Smooth muscle cell (in vitro differentiated cells): ENCODE data around the gene CEP170. TPM values are rescaled to one million over a fixed set of nuclear protein-coding genes. Genes with fewer than 3 reads are reported as not detected.

ENCODE experiments used
- DNase-seq: peaks from one replicate; lab custom pipeline; 2025; ENCODE audit not compliant: unreplicated experiment; lab: John Stamatoyannopoulos, UW
- H2AFZ ChIP-seq: fragments of 200-600 bp; sonication (generic); 2 replicates; pipeline ENCODE4 v1.6.0; 2016; ENCODE audit warnings: antibody characterized with exemption, low read depth, mild to moderate bottlenecking
- H3F3A ChIP-seq: fragments of 200-600 bp; sonication (generic); 2 replicates; pipeline ENCODE4 v1.6.0; 2017; ENCODE audit warnings: antibody characterized with exemption, low read depth
- H3K27ac ChIP-seq: fragments of 200-600 bp; sonication (generic); 2 replicates; pipeline ENCODE4 v1.5.1; 2016; ENCODE audit warnings: low read depth, mild to moderate bottlenecking
- H3K27me3 ChIP-seq: fragments of 200-600 bp; sonication (generic); 2 replicates; pipeline ENCODE4 v1.6.1; 2016; ENCODE audit warnings: low read depth, mild to moderate bottlenecking
- H3K36me3 ChIP-seq: fragments of 200-600 bp; sonication (generic); 2 replicates; pipeline ENCODE4 v1.5.1; 2016; ENCODE audit warnings: low read depth
- H3K4me1 ChIP-seq: fragments of 200-600 bp; sonication (generic); 2 replicates; pipeline ENCODE4 v1.5.1; 2016; ENCODE audit warnings: low read depth
- H3K4me2 ChIP-seq: fragments of 200-600 bp; sonication (generic); 2 replicates; pipeline ENCODE4 v1.6.0; 2016; ENCODE audit warnings: mild to moderate bottlenecking
- H3K4me3 ChIP-seq: fragments of 200-600 bp; sonication (generic); 2 replicates; pipeline ENCODE4 v1.5.1; 2016; ENCODE audit warnings: mild to moderate bottlenecking
- H3K79me2 ChIP-seq: fragments of 200-600 bp; sonication (generic); 2 replicates; pipeline ENCODE4 v1.6.0; 2016; ENCODE audit warnings: low read depth, mild to moderate bottlenecking
- H3K9ac ChIP-seq: fragments of 200-600 bp; sonication (generic); 2 replicates; pipeline ENCODE4 v1.6.0; 2016; ENCODE audit warnings: low read depth
- H3K9me3 ChIP-seq: fragments of 200-600 bp; sonication (generic); replicated peaks from 2 replicates; pipeline ENCODE4 v1.5.1; 2016; ENCODE audit warnings: low read depth
- H4K20me1 ChIP-seq: fragments of 200-600 bp; sonication (generic); 2 replicates; pipeline ENCODE4 v1.6.0; 2016; ENCODE audit warnings: low read depth
- WGBS: methylation state at CpG from one replicate; pipeline ENCODE4 v1.1.7; 2016; ENCODE audit warnings: low lambda C conversion rate; 5-methylcytosine and 5-hydroxymethylcytosine counted together
- polyA plus RNA-seq: library from polyadenylated mRNA; unstranded; fragments of >200 nt; fragmentation: Nextera tagmentation; extraction: Ambion mirVana; gene quantifications from 2 replicates; pipeline ENCODE4 v1.2.1, GENCODE V29; 2016
- total RNA-seq: library from RNA; depleted of rRNA; stranded (reverse); fragments of >200 nt; gene quantifications from 2 replicates; pipeline ENCODE4 v1.2.3, GENCODE V29; 2014
- TF ChIP-seq, protein P1 (sequence below): fragments of 200-600 bp; sonication (generic); IDR thresholded peaks from 2 replicates; pipeline ENCODE4 v1.5.1; 2017; ENCODE audit warnings: borderline replicate concordance, mild to moderate bottlenecking, antibody characterized with exemption; ENCODE audit not compliant: insufficient read depth, poor library complexity, severe bottlenecking

Gene CEP170
- total and polyA plus RNA-seq, 2 experiments from 2014 or later: 76.0 to 145 TPM

DNA sequence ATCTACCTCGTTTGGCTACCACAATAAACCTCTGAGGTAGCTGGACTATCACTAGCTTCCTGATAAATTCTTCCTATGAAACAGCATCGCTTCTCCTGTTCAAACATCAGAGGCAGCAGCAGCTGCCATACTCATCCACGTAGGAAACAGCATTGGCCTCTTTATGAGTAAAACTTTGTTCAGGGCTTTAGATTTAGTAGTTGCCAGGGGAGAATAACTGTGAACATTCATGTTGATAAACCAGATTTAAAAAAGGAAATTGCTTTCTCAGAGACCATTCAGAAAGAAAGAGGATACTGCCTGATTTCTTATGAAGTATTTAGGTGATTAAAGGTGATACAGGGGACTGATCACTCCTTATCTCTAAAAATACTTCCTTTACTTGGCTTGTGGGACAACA, 7.2 kb downstream of the CEP170 start:
- Histone ChIP-seq H3K27ac (no peak overlapping the region), H3K9ac (no peak overlapping the region), H3K79me2 (peaks cover 100% of the 10 kb centered on the region), H3K4me1 (peaks cover 23% of the 10 kb centered on the region), H3F3A (no peaks in the 10 kb centered on the region), H3K4me3 (no peak overlapping the region), H3K36me3 (no peaks in the 10 kb centered on the region), H3K4me2 (no peak overlapping the region), H3K27me3 (no peaks in the 10 kb centered on the region), H4K20me1 (peaks cover 100% of the 10 kb centered on the region), H2AFZ (no peak overlapping the region), H3K9me3 (no peaks in the 10 kb centered on the region)
- TF ChIP-seq, protein P1, sequence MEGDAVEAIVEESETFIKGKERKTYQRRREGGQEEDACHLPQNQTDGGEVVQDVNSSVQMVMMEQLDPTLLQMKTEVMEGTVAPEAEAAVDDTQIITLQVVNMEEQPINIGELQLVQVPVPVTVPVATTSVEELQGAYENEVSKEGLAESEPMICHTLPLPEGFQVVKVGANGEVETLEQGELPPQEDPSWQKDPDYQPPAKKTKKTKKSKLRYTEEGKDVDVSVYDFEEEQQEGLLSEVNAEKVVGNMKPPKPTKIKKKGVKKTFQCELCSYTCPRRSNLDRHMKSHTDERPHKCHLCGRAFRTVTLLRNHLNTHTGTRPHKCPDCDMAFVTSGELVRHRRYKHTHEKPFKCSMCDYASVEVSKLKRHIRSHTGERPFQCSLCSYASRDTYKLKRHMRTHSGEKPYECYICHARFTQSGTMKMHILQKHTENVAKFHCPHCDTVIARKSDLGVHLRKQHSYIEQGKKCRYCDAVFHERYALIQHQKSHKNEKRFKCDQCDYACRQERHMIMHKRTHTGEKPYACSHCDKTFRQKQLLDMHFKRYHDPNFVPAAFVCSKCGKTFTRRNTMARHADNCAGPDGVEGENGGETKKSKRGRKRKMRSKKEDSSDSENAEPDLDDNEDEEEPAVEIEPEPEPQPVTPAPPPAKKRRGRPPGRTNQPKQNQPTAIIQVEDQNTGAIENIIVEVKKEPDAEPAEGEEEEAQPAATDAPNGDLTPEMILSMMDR: no peak
- 80% methylated on average over 3 of the region's 3 CpGs for WGBS
- DNase-seq: no peak

DNA sequence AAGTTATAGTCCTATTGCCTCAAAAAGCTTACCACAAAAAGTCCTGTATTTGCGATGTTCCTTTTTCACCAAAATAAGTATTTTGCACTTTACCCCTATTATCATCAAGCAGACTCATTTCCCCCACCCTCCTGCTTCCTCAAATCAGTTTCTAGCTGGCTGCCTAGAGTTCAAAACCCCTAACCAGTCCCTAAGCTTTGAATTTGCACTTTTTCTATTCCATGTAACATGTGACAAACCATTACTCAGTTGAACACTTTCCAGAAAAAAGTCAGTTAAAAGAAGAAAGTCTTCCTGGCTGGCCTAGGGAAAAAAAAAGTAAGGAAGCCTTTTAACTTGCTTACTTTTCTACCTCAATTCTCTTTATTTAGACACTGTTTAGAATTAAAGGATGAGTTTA, 8.2 kb downstream of the CEP170 start:
- no peaks in the 10 kb centered on the region for H3K9me3 ChIP-seq
- H3K4me3 ChIP-seq: no peak overlapping the region
- H3K9ac ChIP-seq: no peak overlapping the region
- no peaks in the 10 kb centered on the region for H3K27me3 ChIP-seq
- H3K4me1 ChIP-seq: peaks cover 13% of the 10 kb centered on the region
- TF ChIP-seq, protein P1: no peak
- peaks cover 100% of the 10 kb centered on the region for H4K20me1 ChIP-seq
- no peak overlapping the region for H2AFZ ChIP-seq
- H3K36me3 ChIP-seq: no peaks in the 10 kb centered on the region
- H3F3A ChIP-seq: no peaks in the 10 kb centered on the region
- no peak for DNase-seq
- H3K79me2 ChIP-seq: peaks cover 100% of the 10 kb centered on the region
- WGBS: 94% methylated on average over 1 of the region's 1 CpG
- H3K4me2 ChIP-seq: peak overlapping the region; percentile 38
- H3K27ac ChIP-seq: peak overlapping the region; percentile 12

DNA sequence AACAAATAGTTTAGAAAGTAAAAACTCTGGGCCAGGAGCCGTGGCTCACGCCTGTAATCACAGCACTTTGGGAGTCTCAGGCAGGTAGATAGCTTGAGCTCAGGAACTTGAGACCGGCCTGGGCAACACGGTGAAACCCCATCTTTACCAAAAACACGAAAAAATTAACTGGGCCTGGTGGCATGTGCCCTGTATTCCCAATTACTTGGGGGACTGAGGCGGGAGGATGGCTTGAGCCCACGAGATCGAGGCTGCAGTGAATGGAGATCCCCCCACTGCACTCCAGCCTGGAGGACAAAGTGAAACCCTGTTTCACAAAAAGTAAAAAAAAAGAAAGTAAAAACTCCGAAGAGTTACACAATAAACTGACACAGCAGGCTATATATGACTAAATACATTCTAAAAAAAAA, 10.6 kb downstream of the CEP170 start:
- no peaks in the 10 kb centered on the region for H3K4me1 ChIP-seq
- H3K9ac ChIP-seq: no peak overlapping the region
- no peaks in the 10 kb centered on the region for H3K36me3 ChIP-seq
- peaks cover 100% of the 10 kb centered on the region for H3K79me2 ChIP-seq
- peaks cover 100% of the 10 kb centered on the region for H4K20me1 ChIP-seq
- H2AFZ ChIP-seq: no peak overlapping the region
- DNase-seq: no peak
- no peak overlapping the region for H3K4me3 ChIP-seq
- H3K27ac ChIP-seq: no peak overlapping the region
- TF ChIP-seq, protein P1: no peak
- no peaks in the 10 kb centered on the region for H3K9me3 ChIP-seq
- H3K4me2 ChIP-seq: no peak overlapping the region
- WGBS: 94% methylated on average over 9 of the region's 9 CpGs
- no peaks in the 10 kb centered on the region for H3F3A ChIP-seq
- H3K27me3 ChIP-seq: no peaks in the 10 kb centered on the region

DNA sequence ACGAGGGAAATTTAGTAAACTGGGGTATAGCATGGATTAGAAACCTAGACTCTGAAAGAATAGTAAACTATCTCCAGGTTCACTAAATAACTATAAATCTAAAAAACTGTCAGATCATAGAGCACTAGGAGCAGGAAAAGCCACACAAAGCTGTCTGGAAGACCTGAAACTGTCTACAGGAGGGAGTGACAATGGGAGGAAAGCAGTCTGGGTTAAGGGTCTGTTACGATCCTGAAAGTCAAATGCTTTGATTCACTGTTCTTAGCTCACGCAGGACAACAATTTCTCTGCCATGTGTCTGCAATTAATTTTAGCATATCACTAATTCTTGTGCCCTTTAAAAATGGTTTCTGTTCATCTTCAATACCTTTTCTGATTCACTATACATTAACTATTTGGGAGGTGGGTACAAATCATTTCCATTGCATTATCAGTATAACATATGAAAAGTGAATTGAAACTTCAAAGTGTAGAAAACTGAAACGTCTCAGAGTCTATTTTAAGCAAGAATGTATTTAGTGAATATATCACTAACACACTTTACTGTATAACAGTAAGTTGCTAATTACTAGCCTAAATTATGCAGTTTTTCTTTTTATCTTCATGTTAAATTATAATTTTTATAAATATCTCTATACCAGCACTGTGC, 18.4 kb downstream of the CEP170 start:
- Histone ChIP-seq H3F3A (peaks cover 11% of the 10 kb centered on the region), H3K4me1 (peaks cover 26% of the 10 kb centered on the region), H2AFZ (no peak overlapping the region), H3K27ac (peak overlapping the region; percentile 74), H3K9ac (peak overlapping the region; percentile 44), H3K9me3 (no peaks in the 10 kb centered on the region), H4K20me1 (peaks cover 82% of the 10 kb centered on the region), H3K36me3 (peaks cover 4% of the 10 kb centered on the region), H3K4me3 (no peak overlapping the region), H3K79me2 (peaks cover 99% of the 10 kb centered on the region), H3K27me3 (no peaks in the 10 kb centered on the region), H3K4me2 (peak overlapping the region; percentile 60)
- 49% methylated on average over 4 of the region's 4 CpGs for WGBS
- no peak for DNase-seq
- TF ChIP-seq, protein P1: no peak
